A549 (cell line): ENCODE measurements around the gene AIP. TPM values are rescaled to one million over a fixed set of nuclear protein-coding genes. Genes with fewer than 3 reads are reported as not detected.

Experiments used
- ATAC-seq, 2 experiments: fragments of 200-7000 bp in 1 of 2; fragments of >200 bp in 1 of 2; cut with Nextera tagmentation in 1 of 2; cut with Tn5 transposase in 1 of 2; 3 replicates each; pipeline versions ENCODE4 v1.8.0 to v1.9.1; 2018 to 2020; ENCODE audit warnings: mild to moderate bottlenecking in 1 of 2, moderate library complexity in 1 of 2
- CTCF ChIA-PET: fragments of 300-600 bp; sonication (Branson Sonifier 250); formaldehyde crosslinking; extraction: SDS; loops from one replicate; lab custom pipeline; 2021; ENCODE audit warnings: antibody characterized with exemption, inconsistent platforms; lab: Yijun Ruan, JAX
- POLR2A ChIA-PET: fragments of 350-600 bp; formaldehyde crosslinking; extraction: SDS; loops from one replicate; lab custom pipeline; 2021; ENCODE audit warnings: antibody characterized with exemption, inconsistent platforms; lab: Yijun Ruan, JAX
- DNase-seq, 2 experiments: peaks; one replicate each; pipeline versions ENCODE4 v3.0.0 to v3.0.0-alpha.2; 2011 to 2016; ENCODE audit warnings: low read depth in 1 of 2, low spot score in 1 of 2
- FAIRE-seq: peaks from 2 replicates; lab custom pipeline; 2011; peaks lifted over from hg19 to GRCh38; lab: Jason Lieb, UNC
- H3K27ac ChIP-seq, 2 experiments: fragments of >200 bp; sonication (Bioruptor Twin); formaldehyde crosslinking; 3 replicates each; pipeline ENCODE4 v1.5.1; 2016 to 2017
- H3K4me1 ChIP-seq: fragments of >200 bp; sonication (Bioruptor Twin); formaldehyde crosslinking; 3 replicates; pipeline ENCODE4 v1.6.1; 2016
- H3K4me2 ChIP-seq: fragments of >200 bp; sonication (Bioruptor Twin); formaldehyde crosslinking; 3 replicates; pipeline ENCODE4 v1.6.1; 2016
- H3K4me3 ChIP-seq: fragments of >200 bp; sonication (Bioruptor Twin); formaldehyde crosslinking; 3 replicates; pipeline ENCODE4 v1.5.1; 2016
- H3K9me3 ChIP-seq: fragments of >200 bp; sonication (Bioruptor Twin); formaldehyde crosslinking; 3 replicates; pipeline ENCODE4 v1.6.1; 2016
- BCL3 ChIP-seq: fragments of >200 bp; sonication (Bioruptor Twin); formaldehyde crosslinking; IDR thresholded peaks from 3 replicates; pipeline ENCODE4 v1.6.1; 2016
- CBX8 ChIP-seq: fragments of 200-600 bp; sonication (generic); IDR thresholded peaks from 2 replicates; pipeline ENCODE4 v1.6.1; 2016
- EHF ChIP-seq: fragments of 250-450 bp; sonication (Bioruptor Pico); IDR thresholded peaks from 2 replicates; pipeline ENCODE4 v1.5.0; 2020; ENCODE audit warnings: mild to moderate bottlenecking
- ESRRA ChIP-seq: fragments of 150-350 bp; IDR thresholded peaks from 2 replicates; pipeline ENCODE4 v1.6.1; 2014; ENCODE audit warnings: mild to moderate bottlenecking, low read length, borderline replicate concordance
- GATA3 ChIP-seq: IDR thresholded peaks from 2 replicates; pipeline ENCODE4 v1.6.1; 2012; ENCODE audit warnings: borderline replicate concordance
- HEYL ChIP-seq: fragments of 250-450 bp; sonication (Bioruptor Pico); IDR thresholded peaks from 2 replicates; pipeline ENCODE4 v1.8.0; 2021; ENCODE audit warnings: mild to moderate bottlenecking, moderate library complexity
- JUN ChIP-seq, 2 experiments: fragments of >200 bp; sonication (Bioruptor Twin); formaldehyde crosslinking; IDR thresholded peaks; 2 replicates in 1 of 2; 3 replicates in 1 of 2; pipeline ENCODE4 v1.6.1; 2016 to 2017
- RARB ChIP-seq: fragments of 250-450 bp; sonication (Bioruptor Pico); IDR thresholded peaks from 2 replicates; pipeline ENCODE4 v1.8.0; 2021; ENCODE audit warnings: mild to moderate bottlenecking, moderate library complexity
- RCOR1 ChIP-seq: fragments of 150-350 bp; IDR thresholded peaks from 2 replicates; pipeline ENCODE4 v1.6.1; 2014; ENCODE audit warnings: antibody characterized with exemption, low read length, low read depth
- SMC3 ChIP-seq: fragments of >200 bp; sonication (Bioruptor Twin); formaldehyde crosslinking; IDR thresholded peaks from 3 replicates; pipeline ENCODE4 v1.6.1; 2018; ENCODE audit warnings: inconsistent platforms
- TP53 ChIP-seq: fragments of 250-450 bp; sonication (Bioruptor Pico); IDR thresholded peaks from 2 replicates; pipeline ENCODE4 v1.5.0; 2021; ENCODE audit warnings: mild to moderate bottlenecking, moderate library complexity
- ZC3H11A ChIP-seq: fragments of 450-650 bp; IDR thresholded peaks from 2 replicates; pipeline ENCODE4 v1.6.1; 2014; ENCODE audit warnings: antibody characterized with exemption, mild to moderate bottlenecking
- WGBS: methylation state at CpG from one replicate; pipeline ENCODE4 v1.1.6; 2017; ENCODE audit errors: missing lambda C conversion rate; 5-methylcytosine and 5-hydroxymethylcytosine counted together
- polyA plus RNA-seq, 4 experiments: library from polyadenylated mRNA; depleted of rRNA in 3 of 4; stranded (reverse); fragments of >200 nt; fragmentation: RNase III in 1 of 4; extraction: RNeasy Plus Mini Kit Qiagen cat#74134 plus additional on column Dnase treatment in 1 of 4; gene quantifications; 2 replicates in 3 of 4; 3 replicates in 1 of 4; pipeline ENCODE4 v1.2.3, GENCODE V29; 2011 to 2017
- small RNA-seq, 6 experiments: library from RNA; depleted of rRNA; stranded (forward); fragments of <200 nt; gene quantifications; one replicate each; pipeline ENCODE3, GENCODE V24; 2012
- TF ChIP-seq, protein P1 (sequence below): fragments of >200 bp; sonication (Bioruptor Twin); formaldehyde crosslinking; IDR thresholded peaks from 2 replicates; pipeline ENCODE4 v1.6.1; 2016
- TF ChIP-seq, protein P2 (sequence below): fragments of 150-350 bp; IDR thresholded peaks from 2 replicates; pipeline ENCODE4 v1.6.1; 2014; ENCODE audit warnings: low read depth, mild to moderate bottlenecking, low read length

Gene AIP
- polyA plus RNA-seq, 2 of the 4 experiments (the other 2 are of a cell fraction), result 50.8 to 68.8 TPM

DNA sequence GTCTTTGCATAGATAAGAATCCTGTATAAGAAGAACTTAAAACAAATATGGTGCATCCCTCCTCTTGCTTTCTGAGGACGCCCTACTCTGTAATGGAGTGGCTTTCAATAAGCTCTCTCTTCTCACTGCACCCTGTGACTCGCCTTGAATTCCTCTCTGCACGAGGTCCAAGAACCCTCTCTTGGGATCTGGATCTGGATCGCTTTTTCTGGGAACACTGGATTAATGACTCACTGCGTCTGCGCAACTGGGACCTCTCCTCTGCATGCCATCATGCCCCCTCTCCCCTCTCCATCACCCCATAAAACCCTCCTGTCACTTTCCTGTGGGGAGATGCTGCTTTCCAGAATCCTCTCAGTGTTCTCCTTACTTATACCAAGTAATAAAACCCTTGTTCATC, 55.5 kb downstream of the AIP start:
- FAIRE-seq (no peak), DNase-seq (no peak), ATAC-seq (peak in 1 of 2 experiments; percentile 42; a peak in 2 of 6 replicates)
- ChIA-PET CTCF (interaction anchor here (1.1 to 2.4 kb wide), 2 partner anchors 8 to 17 kb away, joined by 3 to 6 read pairs; no protein-coding TSS in a partner anchor), POLR2A (no interaction called here)
- no peak for TF ChIP-seq GATA3
- Histone ChIP-seq H3K4me2 (no peak overlapping the region), H3K27ac (no peak overlapping the region), H3K4me3 (no peak overlapping the region), H3K4me1 (no peaks in the 10 kb centered on the region), H3K9me3 (peaks cover 32% of the 10 kb centered on the region)
- 50% methylated on average over 6 of the region's 6 CpGs for WGBS

DNA sequence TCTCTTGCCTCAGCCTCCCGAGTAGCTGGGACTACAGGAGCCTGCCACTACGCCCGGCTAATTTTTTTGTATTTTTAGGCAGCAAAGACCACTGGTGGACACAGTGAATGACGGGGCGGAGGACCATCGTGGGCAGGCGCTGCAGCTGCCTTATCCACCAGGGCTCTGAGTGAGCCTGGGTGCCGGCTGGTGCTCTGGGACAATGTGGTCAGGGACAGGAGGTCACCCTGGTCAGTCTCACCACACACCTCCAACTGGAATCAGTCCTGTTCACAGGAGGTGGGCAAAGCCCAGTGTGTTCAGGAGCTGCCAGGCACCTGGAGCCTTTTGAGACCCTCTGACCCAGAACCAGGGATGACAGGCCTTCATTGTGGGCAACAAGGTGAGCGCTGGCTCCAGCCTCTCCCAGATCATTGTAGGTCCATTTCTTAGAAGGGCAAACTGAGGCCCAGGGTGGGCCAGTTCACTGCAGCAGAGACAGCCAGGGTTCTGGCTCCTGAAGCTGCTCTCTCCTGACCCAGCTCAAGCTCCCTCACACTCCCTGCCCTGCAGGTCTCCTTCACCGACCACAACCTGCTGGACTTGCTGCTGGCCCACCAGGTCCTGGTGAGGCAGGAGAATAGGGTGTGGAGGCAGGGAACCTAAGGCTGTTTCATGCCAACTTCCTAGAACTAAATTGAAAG, 56.1 kb downstream of the AIP start:
- FAIRE-seq, result no peak
- WGBS, result 86% methylated on average over 10 of the region's 10 CpGs
- CTCF ChIA-PET, result interaction anchor here (1.4 to 2.4 kb wide), 2 partner anchors 9 to 17 kb away, joined by 3 to 6 read pairs; no protein-coding TSS in a partner anchor

DNA sequence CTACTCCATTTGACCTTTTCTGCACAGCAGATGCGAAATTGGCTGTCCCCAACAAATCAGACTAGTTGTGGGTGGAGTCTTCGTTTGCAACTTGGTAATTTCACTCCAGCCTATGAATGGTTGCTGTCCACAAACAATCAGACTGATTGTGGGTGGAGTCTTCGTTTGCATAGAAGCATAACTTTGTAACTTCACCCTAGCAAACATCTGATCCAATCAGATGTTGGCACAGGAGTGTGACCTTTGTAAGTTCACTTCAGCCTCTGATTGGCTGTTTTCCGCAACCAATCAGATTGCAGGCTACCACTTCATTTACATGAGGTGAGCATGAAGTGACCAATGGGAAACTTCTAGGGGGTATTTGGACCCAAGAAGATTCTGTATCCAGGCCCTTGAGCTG, 56.7 kb downstream of the AIP start:
- ChIA-PET CTCF (interaction anchor here (1.4 kb wide), 1 partner anchor 9 kb away, joined by 3 read pairs; no protein-coding TSS in a partner anchor), POLR2A (no interaction called here)
- 63% methylated on average over 4 of the region's 4 CpGs for WGBS
- Histone ChIP-seq H3K4me3 (no peak overlapping the region), H3K4me1 (peaks cover 5% of the 10 kb centered on the region), H3K27ac (no peak overlapping the region), H3K4me2 (no peak overlapping the region), H3K9me3 (peaks cover 19% of the 10 kb centered on the region)
- FAIRE-seq, result no peak
- DNase-seq, result no peak
- no peak for ATAC-seq
- no peak for TF ChIP-seq BCL3
- TF ChIP-seq RARB (CRISPR knock-in tag), result no peak
- TF ChIP-seq SMC3, result no peak

More for the DNA sequence above, 56.1 kb downstream of the AIP start:
- no peak for DNase-seq
- POLR2A ChIA-PET, result no interaction called here
- H3K4me2 ChIP-seq, result no peak overlapping the region
- TF ChIP-seq, protein P1, sequence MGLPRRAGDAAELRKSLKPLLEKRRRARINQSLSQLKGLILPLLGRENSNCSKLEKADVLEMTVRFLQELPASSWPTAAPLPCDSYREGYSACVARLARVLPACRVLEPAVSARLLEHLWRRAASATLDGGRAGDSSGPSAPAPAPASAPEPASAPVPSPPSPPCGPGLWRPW, result no peak
- TF ChIP-seq EHF (CRISPR knock-in tag), result no peak
- no peak for TF ChIP-seq ZC3H11A
- no peak for TF ChIP-seq TP53
- no peak for TF ChIP-seq HEYL (CRISPR knock-in tag)
- no peak for TF ChIP-seq RARB (CRISPR knock-in tag)
- no peak for TF ChIP-seq SMC3
- no peak for TF ChIP-seq ESRRA
- no peak for TF ChIP-seq JUN (IDR thresholded peaks at IDR 0.05)
- no peak for TF ChIP-seq RCOR1
- TF ChIP-seq, protein P2, sequence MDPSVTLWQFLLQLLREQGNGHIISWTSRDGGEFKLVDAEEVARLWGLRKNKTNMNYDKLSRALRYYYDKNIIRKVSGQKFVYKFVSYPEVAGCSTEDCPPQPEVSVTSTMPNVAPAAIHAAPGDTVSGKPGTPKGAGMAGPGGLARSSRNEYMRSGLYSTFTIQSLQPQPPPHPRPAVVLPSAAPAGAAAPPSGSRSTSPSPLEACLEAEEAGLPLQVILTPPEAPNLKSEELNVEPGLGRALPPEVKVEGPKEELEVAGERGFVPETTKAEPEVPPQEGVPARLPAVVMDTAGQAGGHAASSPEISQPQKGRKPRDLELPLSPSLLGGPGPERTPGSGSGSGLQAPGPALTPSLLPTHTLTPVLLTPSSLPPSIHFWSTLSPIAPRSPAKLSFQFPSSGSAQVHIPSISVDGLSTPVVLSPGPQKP, result no peak
- no peak for TF ChIP-seq CBX8
- TF ChIP-seq, all 56 proteins: peak for 0
- no peak overlapping the region for H3K4me3 ChIP-seq
- ATAC-seq, result peak in 1 of 2 experiments; percentile 46; a peak in 2 of 6 replicates
- H3K9me3 ChIP-seq, result peaks cover 25% of the 10 kb centered on the region
- no peak overlapping the region for H3K27ac ChIP-seq
- no peaks in the 10 kb centered on the region; the same call in 2 of the 3 replicates for H3K4me1 ChIP-seq

Small RNAs within 50 kb of the gene (small RNA-seq; reads per million reads assigned to genes)
- gene MIR6752, result 0 reads per million in 6 experiments

Other genes starting within 250 kb of the AIP start
- gene GRK2, start 216.6 kb upstream of the AIP start, polyA plus RNA-seq (2011; rRNA removed), result 20.1 and 20.5 TPM in 2 replicates
- 27.0 to 29.7 TPM (median 29.5 TPM) in 3 replicates for gene GRK2, start 216.6 kb upstream of the AIP start, polyA plus RNA-seq (2017; fragmentation: RNase III; extraction: RNeasy Plus Mini Kit Qiagen cat#74134 plus additional on column Dnase treatment)
- 15.4 and 17.0 TPM in 2 replicates for gene ANKRD13D, start 193.7 kb upstream of the AIP start, polyA plus RNA-seq (2011; rRNA removed)
- 22.5 to 24.5 TPM (median 24.2 TPM) in 3 replicates for gene ANKRD13D, start 193.7 kb upstream of the AIP start, polyA plus RNA-seq (2017; fragmentation: RNase III; extraction: RNeasy Plus Mini Kit Qiagen cat#74134 plus additional on column Dnase treatment)
- gene SSH3, start 179.5 kb upstream of the AIP start, polyA plus RNA-seq (2011; rRNA removed), result 13.7 and 13.9 TPM in 2 replicates
- 18.6 to 24.1 TPM (median 23.8 TPM) in 3 replicates for gene SSH3, start 179.5 kb upstream of the AIP start, polyA plus RNA-seq (2017; fragmentation: RNase III; extraction: RNeasy Plus Mini Kit Qiagen cat#74134 plus additional on column Dnase treatment)
- gene POLD4, start 129.5 kb upstream of the AIP start, polyA plus RNA-seq (2011; rRNA removed), result 140 and 157 TPM in 2 replicates
- gene POLD4, start 129.5 kb upstream of the AIP start, polyA plus RNA-seq (2017; fragmentation: RNase III; extraction: RNeasy Plus Mini Kit Qiagen cat#74134 plus additional on column Dnase treatment), result 131 to 159 TPM (median 148 TPM) in 3 replicates
- gene CLCF1, start 109.4 kb upstream of the AIP start, polyA plus RNA-seq (2011; rRNA removed), result 23.9 and 25.8 TPM in 2 replicates
- gene CLCF1, start 109.4 kb upstream of the AIP start, polyA plus RNA-seq (2017; fragmentation: RNase III; extraction: RNeasy Plus Mini Kit Qiagen cat#74134 plus additional on column Dnase treatment), result 31.0 to 37.1 TPM (median 36.0 TPM) in 3 replicates
- gene RAD9A, start 91.0 kb upstream of the AIP start, polyA plus RNA-seq (2011; rRNA removed), result 19.0 and 19.6 TPM in 2 replicates
- gene RAD9A, start 91.0 kb upstream of the AIP start, polyA plus RNA-seq (2017; fragmentation: RNase III; extraction: RNeasy Plus Mini Kit Qiagen cat#74134 plus additional on column Dnase treatment), result 41.6 to 43.7 TPM (median 43.0 TPM) in 3 replicates
- gene PPP1CA, start 81.2 kb upstream of the AIP start, polyA plus RNA-seq (2011; rRNA removed), result 174 and 178 TPM in 2 replicates
- gene PPP1CA, start 81.2 kb upstream of the AIP start, polyA plus RNA-seq (2017; fragmentation: RNase III; extraction: RNeasy Plus Mini Kit Qiagen cat#74134 plus additional on column Dnase treatment), result 200 to 208 TPM (median 205 TPM) in 3 replicates
- not detected in 2 replicates for gene TBC1D10C, start 78.9 kb upstream of the AIP start, polyA plus RNA-seq (2011; rRNA removed)
- gene TBC1D10C, start 78.9 kb upstream of the AIP start, polyA plus RNA-seq (2017; fragmentation: RNase III; extraction: RNeasy Plus Mini Kit Qiagen cat#74134 plus additional on column Dnase treatment), result 0.08 TPM in 1 of 3 replicates, not detected in the others
- gene CARNS1, start 67.3 kb upstream of the AIP start, polyA plus RNA-seq (2011; rRNA removed), result 0.08 and 0.15 TPM in 2 replicates
- gene CARNS1, start 67.3 kb upstream of the AIP start, polyA plus RNA-seq (2017; fragmentation: RNase III; extraction: RNeasy Plus Mini Kit Qiagen cat#74134 plus additional on column Dnase treatment), result 0.09 to 0.12 TPM (median 0.10 TPM) in 3 replicates
- gene RPS6KB2, start 54.5 kb upstream of the AIP start, polyA plus RNA-seq (2011; rRNA removed), result 34.6 and 40.9 TPM in 2 replicates
- gene RPS6KB2, start 54.5 kb upstream of the AIP start, polyA plus RNA-seq (2017; fragmentation: RNase III; extraction: RNeasy Plus Mini Kit Qiagen cat#74134 plus additional on column Dnase treatment), result 45.4 to 49.2 TPM (median 47.9 TPM) in 3 replicates
- 0.19 and 0.34 TPM in 2 replicates for gene PTPRCAP, start 45.3 kb upstream of the AIP start, polyA plus RNA-seq (2011; rRNA removed)
- 0.25 to 0.56 TPM (median 0.36 TPM) in 3 replicates for gene PTPRCAP, start 45.3 kb upstream of the AIP start, polyA plus RNA-seq (2017; fragmentation: RNase III; extraction: RNeasy Plus Mini Kit Qiagen cat#74134 plus additional on column Dnase treatment)
- 34.6 and 38.0 TPM in 2 replicates for gene CORO1B, start 39.5 kb upstream of the AIP start, polyA plus RNA-seq (2011; rRNA removed)
- 37.9 to 46.0 TPM (median 44.2 TPM) in 3 replicates for gene CORO1B, start 39.5 kb upstream of the AIP start, polyA plus RNA-seq (2017; fragmentation: RNase III; extraction: RNeasy Plus Mini Kit Qiagen cat#74134 plus additional on column Dnase treatment)
- gene GPR152, start 30.3 kb upstream of the AIP start, polyA plus RNA-seq (2011; rRNA removed), result not detected in 2 replicates
- not detected in 3 replicates for gene GPR152, start 30.3 kb upstream of the AIP start, polyA plus RNA-seq (2017; fragmentation: RNase III; extraction: RNeasy Plus Mini Kit Qiagen cat#74134 plus additional on column Dnase treatment)
- not detected in 2 replicates for gene CABP4, start 27.7 kb upstream of the AIP start, polyA plus RNA-seq (2011; rRNA removed)
- not detected in 3 replicates for gene CABP4, start 27.7 kb upstream of the AIP start, polyA plus RNA-seq (2017; fragmentation: RNase III; extraction: RNeasy Plus Mini Kit Qiagen cat#74134 plus additional on column Dnase treatment)
- 18.1 and 18.8 TPM in 2 replicates for gene TMEM134, start 13.8 kb upstream of the AIP start, polyA plus RNA-seq (2011; rRNA removed)
- gene TMEM134, start 13.8 kb upstream of the AIP start, polyA plus RNA-seq (2017; fragmentation: RNase III; extraction: RNeasy Plus Mini Kit Qiagen cat#74134 plus additional on column Dnase treatment), result 18.0 to 20.6 TPM (median 18.9 TPM) in 3 replicates
- gene PITPNM1, start 22.3 kb downstream of the AIP start, polyA plus RNA-seq (2011; rRNA removed), result 13.0 and 14.2 TPM in 2 replicates
- gene PITPNM1, start 22.3 kb downstream of the AIP start, polyA plus RNA-seq (2017; fragmentation: RNase III; extraction: RNeasy Plus Mini Kit Qiagen cat#74134 plus additional on column Dnase treatment), result 32.6 to 42.0 TPM (median 36.4 TPM) in 3 replicates
- gene CDK2AP2, start 25.1 kb downstream of the AIP start, polyA plus RNA-seq (2011; rRNA removed), result 36.6 and 38.7 TPM in 2 replicates
- 47.8 to 53.1 TPM (median 51.3 TPM) in 3 replicates for gene CDK2AP2, start 25.1 kb downstream of the AIP start, polyA plus RNA-seq (2017; fragmentation: RNase III; extraction: RNeasy Plus Mini Kit Qiagen cat#74134 plus additional on column Dnase treatment)
- not detected in 2 replicates for gene CABP2, start 40.4 kb downstream of the AIP start, polyA plus RNA-seq (2011; rRNA removed)
- gene CABP2, start 40.4 kb downstream of the AIP start, polyA plus RNA-seq (2017; fragmentation: RNase III; extraction: RNeasy Plus Mini Kit Qiagen cat#74134 plus additional on column Dnase treatment), result not detected in 3 replicates
- gene GSTP1, start 100.8 kb downstream of the AIP start, polyA plus RNA-seq (2011; rRNA removed), result 1,034 and 1,447 TPM in 2 replicates
- 971 to 1,024 TPM (median 991 TPM) in 3 replicates for gene GSTP1, start 100.8 kb downstream of the AIP start, polyA plus RNA-seq (2017; fragmentation: RNase III; extraction: RNeasy Plus Mini Kit Qiagen cat#74134 plus additional on column Dnase treatment)
- 78.8 and 95.1 TPM in 2 replicates for gene NDUFV1, start 123.9 kb downstream of the AIP start, polyA plus RNA-seq (2011; rRNA removed)
- gene NDUFV1, start 123.9 kb downstream of the AIP start, polyA plus RNA-seq (2017; fragmentation: RNase III; extraction: RNeasy Plus Mini Kit Qiagen cat#74134 plus additional on column Dnase treatment), result 163 to 176 TPM (median 164 TPM) in 3 replicates
- 1.8 and 2.6 TPM in 2 replicates for gene NUDT8, start 146.9 kb downstream of the AIP start, polyA plus RNA-seq (2011; rRNA removed)
- 5.4 to 7.8 TPM (median 5.6 TPM) in 3 replicates for gene NUDT8, start 146.9 kb downstream of the AIP start, polyA plus RNA-seq (2017; fragmentation: RNase III; extraction: RNeasy Plus Mini Kit Qiagen cat#74134 plus additional on column Dnase treatment)
- not detected in 2 replicates for gene TBX10, start 156.7 kb downstream of the AIP start, polyA plus RNA-seq (2011; rRNA removed)
- gene TBX10, start 156.7 kb downstream of the AIP start, polyA plus RNA-seq (2017; fragmentation: RNase III; extraction: RNeasy Plus Mini Kit Qiagen cat#74134 plus additional on column Dnase treatment), result not detected in 3 replicates
- 1.4 and 1.8 TPM in 2 replicates for gene ACY3, start 167.7 kb downstream of the AIP start, polyA plus RNA-seq (2011; rRNA removed)
- gene ACY3, start 167.7 kb downstream of the AIP start, polyA plus RNA-seq (2017; fragmentation: RNase III; extraction: RNeasy Plus Mini Kit Qiagen cat#74134 plus additional on column Dnase treatment), result 0.62 to 1.1 TPM (median 1.0 TPM) in 3 replicates
- not detected in 2 replicates for gene ALDH3B2, start 191.6 kb downstream of the AIP start, polyA plus RNA-seq (2011; rRNA removed)
- gene ALDH3B2, start 191.6 kb downstream of the AIP start, polyA plus RNA-seq (2017; fragmentation: RNase III; extraction: RNeasy Plus Mini Kit Qiagen cat#74134 plus additional on column Dnase treatment), result not detected in 3 replicates